HTERT RPE-1 (cell line): ENCODE data around the gene MARK3.

Experiments
- in situ Hi-C: fragments of 300-500 bp; cut with MboI; formaldehyde crosslinking; loops from 4 replicates; pipeline ENCODE4 v1.14.3; 2020; ENCODE audit warnings: low sequenced_read_pairs

The MARK3 gene

GRCh38 chr14:103533137-103533998, 148.2 kb downstream of the MARK3 start:
- in situ Hi-C loops: no loop called here

GRCh38 chr14:103533999-103534575, 148.9 kb downstream of the MARK3 start:
- in situ Hi-C loops: no loop called here

GRCh38 chr14:103534576-103535061, 149.4 kb downstream of the MARK3 start:
- in situ Hi-C loops: no loop called here

- in situ Hi-C loops: no loop called here
Measured at GRCh38 chr14:103535081-103535890, 150.1 kb downstream of the MARK3 start.

- in situ Hi-C loops: no loop called here
Measured at GRCh38 chr14:103535891-103536565, 150.8 kb downstream of the MARK3 start.

GRCh38 chr14:103536693-103537092, 151.5 kb downstream of the MARK3 start:
- in situ Hi-C loops: no loop called here

GRCh38 chr14:103537175-103537990, 152.2 kb downstream of the MARK3 start:
- in situ Hi-C loops: no loop called here

GRCh38 chr14:103538291-103539055, 153.3 kb downstream of the MARK3 start:
- in situ Hi-C loops: no loop called here

- in situ Hi-C loops: no loop called here
Measured at GRCh38 chr14:103539056-103539825, 154.0 kb downstream of the MARK3 start.

GRCh38 chr14:103540821-103541708, 155.8 kb downstream of the MARK3 start:
- in situ Hi-C loops: no loop called here

- in situ Hi-C loops: no loop called here
Measured at GRCh38 chr14:103541709-103542604, 156.7 kb downstream of the MARK3 start.

GRCh38 chr14:103542605-103543088, 157.4 kb downstream of the MARK3 start:
- in situ Hi-C loops: no loop called here

GRCh38 chr14:103543140-103543539, 157.9 kb downstream of the MARK3 start:
- in situ Hi-C loops: no loop called here

- in situ Hi-C loops: no loop called here
Measured at GRCh38 chr14:103543721-103544387, 158.6 kb downstream of the MARK3 start.

GRCh38 chr14:103544388-103545218, 159.4 kb downstream of the MARK3 start:
- in situ Hi-C loops: no loop called here
